GM19452 (cell line): ENCODE measurements around the gene ABCC5.
"Not testable (repeated sequence)": the region's sequence is repeated elsewhere in the genome, so short reads cannot be mapped to it uniquely, and the experiment has no call there.

ENCODE experiments used
- ATAC-seq: cut with Tn5 transposase; IDR thresholded peaks from one replicate; pipeline ENCODE4 v1.9.1; 2021; ENCODE audit not compliant: unreplicated experiment

Gene ABCC5

GRCh38 chr3:184016811-184017671 is 643 bp downstream of the ABCC5 start:
- ATAC-seq: peak; percentile 78

GRCh38 chr3:184016169-184016570 is 1.5 kb downstream of the ABCC5 start:
- no peak for ATAC-seq

- no peak for ATAC-seq
Observed at GRCh38 chr3:184015381-184016019, 2.2 kb downstream of the ABCC5 start.

- no peak for ATAC-seq
Observed at GRCh38 chr3:184011937-184012889, 5.5 kb downstream of the ABCC5 start.

GRCh38 chr3:184011230-184011876 is 6.3 kb downstream of the ABCC5 start:
- no peak for ATAC-seq

GRCh38 chr3:184008161-184008560 is 9.5 kb downstream of the ABCC5 start:
- no peak for ATAC-seq

- ATAC-seq: not testable (repeated sequence)
Observed at GRCh38 chr3:184007143-184007813, 10.4 kb downstream of the ABCC5 start.

- no peak for ATAC-seq
Observed at GRCh38 chr3:184005941-184006507, 11.7 kb downstream of the ABCC5 start.

- ATAC-seq: no peak
Observed at GRCh38 chr3:184004476-184004875, 13.2 kb downstream of the ABCC5 start.

- no peak for ATAC-seq
Observed at GRCh38 chr3:184003187-184003967, 14.3 kb downstream of the ABCC5 start.

GRCh38 chr3:184002469-184002868 is 15.2 kb downstream of the ABCC5 start:
- no peak for ATAC-seq

- ATAC-seq: no peak
Observed at GRCh38 chr3:184001761-184002160, 15.9 kb downstream of the ABCC5 start.

GRCh38 chr3:183991403-183991802 is 26.3 kb downstream of the ABCC5 start:
- no peak for ATAC-seq

GRCh38 chr3:183988216-183988790 is 29.4 kb downstream of the ABCC5 start:
- no peak for ATAC-seq

- ATAC-seq: no peak
Observed at GRCh38 chr3:183987000-183987600, 30.6 kb downstream of the ABCC5 start.

GRCh38 chr3:183984749-183985729 is 32.6 kb downstream of the ABCC5 start:
- ATAC-seq: no peak

GRCh38 chr3:183984127-183984740 is 33.5 kb downstream of the ABCC5 start:
- ATAC-seq: no peak
